ENCODE results near the gene PTX3. TPM values are rescaled to one million over a fixed set of nuclear protein-coding genes. Genes with fewer than 3 reads are reported as not detected.

PTX3 gene
- total RNA-seq, 1 donor from 2014 or later: 0.52 TPM

DNA sequence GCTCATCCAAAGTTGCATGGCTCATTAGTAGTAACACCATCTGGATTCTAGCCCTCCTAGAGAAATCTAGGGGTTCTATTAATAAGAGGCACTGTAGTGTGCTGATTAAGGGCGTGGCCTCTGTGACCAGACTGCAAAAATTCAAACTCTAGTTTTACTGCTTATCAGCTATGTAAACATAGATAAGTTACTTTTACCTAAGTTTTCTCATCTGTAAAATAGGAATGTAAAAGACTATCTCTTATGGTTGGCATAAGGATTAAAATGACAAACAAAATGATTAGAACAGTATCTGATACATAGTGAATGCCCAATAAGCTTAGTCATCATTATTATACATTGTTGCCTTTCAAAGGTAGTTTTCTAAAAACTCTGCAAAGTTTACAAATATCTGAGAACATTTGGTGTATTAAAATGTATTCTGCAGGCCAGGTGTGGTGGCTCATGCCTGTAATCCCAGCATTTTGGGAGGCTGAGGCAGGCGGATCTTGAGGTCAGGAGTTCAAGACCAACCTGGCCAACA is 4.5 kb downstream of the PTX3 start:
- Histone ChIP-seq H3K27ac (replicated peaks) (no peak overlapping the region), H3K36me3 (no peaks in the 10 kb centered on the region), H3K27me3 (ENCODE audit: low read depth) (peaks cover 46% of the 10 kb centered on the region), H3K9me3 (replicated peaks) (no peaks in the 10 kb centered on the region), H3K4me3 (no peak overlapping the region), H3K4me1 (peaks cover 21% of the 10 kb centered on the region)
- no peak for TF ChIP-seq CTCF (IDR thresholded peaks at IDR 0.05; ENCODE audit: borderline replicate concordance)
- no peak for DNase-seq
- intact Hi-C loops (cut with micrococcal nuclease): no loop called here

GRCh38 chr3:157442729-157443128 is 6.1 kb downstream of the PTX3 start:
- DNase-seq: no peak
- Histone ChIP-seq H3K27ac (replicated peaks) (peak overlapping the region; percentile 21), H3K36me3 (no peaks in the 10 kb centered on the region), H3K4me1 (peaks cover 14% of the 10 kb centered on the region), H3K9me3 (replicated peaks) (no peaks in the 10 kb centered on the region), H3K27me3 (ENCODE audit: low read depth) (peaks cover 32% of the 10 kb centered on the region), H3K4me3 (no peak overlapping the region)
- intact Hi-C loops (cut with micrococcal nuclease): no loop called here
- no peak for TF ChIP-seq CTCF (IDR thresholded peaks at IDR 0.05; ENCODE audit: borderline replicate concordance)

- no peaks in the 10 kb centered on the region for H3K4me1 ChIP-seq
- no peak overlapping the region for H3K27ac ChIP-seq (replicated peaks)
- intact Hi-C loops (cut with micrococcal nuclease): no loop called here
- H3K4me3 ChIP-seq: no peak overlapping the region
- DNase-seq: no peak
- peaks cover 18% of the 10 kb centered on the region for H3K27me3 ChIP-seq (ENCODE audit: low read depth)
- H3K36me3 ChIP-seq: no peaks in the 10 kb centered on the region
- H3K9me3 ChIP-seq (replicated peaks): no peaks in the 10 kb centered on the region
- no peak for TF ChIP-seq CTCF (IDR thresholded peaks at IDR 0.05; ENCODE audit: borderline replicate concordance)
These were observed 7.5 kb downstream of the PTX3 start for GRCh38 chr3:157443905-157444796.

DNA sequence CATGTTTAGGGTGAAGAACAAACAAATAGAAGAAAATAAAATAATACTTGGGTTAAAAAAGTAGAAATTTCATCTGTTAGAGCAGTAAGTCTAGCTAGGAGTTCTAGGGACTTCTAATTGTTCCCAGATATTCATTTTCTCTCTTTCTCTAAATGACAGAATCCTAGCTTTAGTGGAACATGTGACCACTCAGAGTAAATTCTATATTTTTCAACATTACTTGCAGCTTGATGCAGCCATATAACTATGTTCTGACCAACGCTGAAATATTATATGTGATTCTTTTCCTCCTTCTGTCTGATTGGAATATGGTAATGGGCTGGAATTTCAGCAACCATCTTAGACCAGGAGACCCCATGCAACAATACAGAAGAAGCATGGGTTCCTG is 8.1 kb downstream of the PTX3 start:
- H3K4me1 ChIP-seq: no peaks in the 10 kb centered on the region
- H3K27ac ChIP-seq (replicated peaks): no peak overlapping the region
- no peak overlapping the region for H3K4me3 ChIP-seq
- no peaks in the 10 kb centered on the region for H3K36me3 ChIP-seq
- no peak for DNase-seq
- TF ChIP-seq CTCF (IDR thresholded peaks at IDR 0.05; ENCODE audit: borderline replicate concordance): no peak
- peaks cover 12% of the 10 kb centered on the region for H3K27me3 ChIP-seq (ENCODE audit: low read depth)
- no peaks in the 10 kb centered on the region for H3K9me3 ChIP-seq (replicated peaks)
- intact Hi-C loops (cut with micrococcal nuclease): no loop called here

DNA sequence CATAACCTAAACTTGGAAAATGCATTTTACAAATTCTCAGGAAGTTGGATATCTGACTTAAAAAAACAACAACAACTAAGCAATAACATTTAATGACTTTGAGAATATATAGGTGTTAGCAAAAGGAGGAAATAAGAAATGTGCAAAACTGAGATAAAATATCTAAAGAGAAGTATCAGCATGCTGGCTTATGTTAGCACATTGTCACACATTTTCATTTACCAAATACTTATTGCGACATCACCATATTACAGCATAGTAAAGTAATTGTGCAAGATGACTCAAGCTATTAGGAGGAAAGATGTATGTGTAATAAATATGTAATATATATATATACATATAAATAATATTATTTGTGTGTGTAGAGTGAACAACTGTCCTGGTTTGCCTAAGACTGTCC is 9.2 kb downstream of the PTX3 start:
- no peaks in the 10 kb centered on the region for H3K9me3 ChIP-seq (replicated peaks)
- no peaks in the 10 kb centered on the region for H3K36me3 ChIP-seq
- no peak for DNase-seq
- no peak overlapping the region for H3K4me3 ChIP-seq
- H3K27me3 ChIP-seq (ENCODE audit: low read depth): peaks cover 1% of the 10 kb centered on the region
- no peaks in the 10 kb centered on the region for H3K4me1 ChIP-seq
- no peak overlapping the region for H3K27ac ChIP-seq (replicated peaks)
- TF ChIP-seq CTCF (IDR thresholded peaks at IDR 0.05; ENCODE audit: borderline replicate concordance): no peak
- intact Hi-C loops (cut with micrococcal nuclease): no loop called here
